HG03457 (cell line): ENCODE results near the gene MRPS26.
"Not testable (repeated sequence)": the region's sequence is repeated elsewhere in the genome, so short reads cannot be mapped to it uniquely, and the experiment has no call there.

ENCODE experiments used
- ATAC-seq: cut with Tn5 transposase; IDR thresholded peaks from one replicate; pipeline ENCODE4 v1.9.1; 2021; ENCODE audit warnings: moderate number of reproducible peaks; ENCODE audit not compliant: unreplicated experiment

Gene MRPS26

GRCh38 chr20:3072530-3073250 is 26.8 kb downstream of the MRPS26 start:
- no peak for ATAC-seq

DNA sequence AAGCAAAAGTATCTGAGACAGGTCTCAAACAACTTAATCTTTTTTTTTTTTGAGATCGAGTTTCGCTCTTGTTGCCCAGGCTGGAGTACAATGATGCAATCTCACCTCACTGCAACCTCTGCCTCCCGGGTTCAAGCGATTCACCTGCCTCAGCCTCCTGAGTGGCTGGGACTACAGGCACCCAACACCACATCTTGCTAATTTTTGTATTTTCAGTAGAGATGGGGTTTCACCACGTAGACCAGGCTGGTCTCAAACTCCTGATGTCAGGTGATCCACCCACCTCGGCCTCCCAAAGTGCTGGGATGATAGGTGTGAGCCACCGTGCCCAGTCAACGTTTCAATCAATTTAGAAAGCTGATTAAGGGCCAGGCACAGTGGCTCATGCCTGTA is 27.4 kb downstream of the MRPS26 start:
- not testable (repeated sequence) for ATAC-seq

DNA sequence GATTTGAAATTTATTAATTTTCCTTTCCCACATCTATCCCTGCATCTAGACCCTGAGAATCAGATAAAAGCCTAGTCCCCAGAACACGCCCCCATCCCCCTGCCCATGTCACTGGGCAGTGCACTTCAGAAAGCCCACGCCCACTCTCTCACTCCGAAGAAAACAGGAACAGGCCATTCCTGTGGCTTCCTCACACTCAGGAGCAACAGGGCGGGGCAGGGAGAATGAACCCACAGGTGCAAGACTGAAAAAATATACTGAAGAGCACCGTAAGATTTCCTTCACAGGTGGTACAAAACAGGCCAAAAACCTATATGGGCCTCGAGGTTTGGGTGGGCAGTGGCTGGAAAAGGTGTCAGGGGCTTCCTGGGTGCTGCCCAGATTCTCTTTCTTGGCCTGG is 29.0 kb downstream of the MRPS26 start:
- no peak for ATAC-seq

DNA sequence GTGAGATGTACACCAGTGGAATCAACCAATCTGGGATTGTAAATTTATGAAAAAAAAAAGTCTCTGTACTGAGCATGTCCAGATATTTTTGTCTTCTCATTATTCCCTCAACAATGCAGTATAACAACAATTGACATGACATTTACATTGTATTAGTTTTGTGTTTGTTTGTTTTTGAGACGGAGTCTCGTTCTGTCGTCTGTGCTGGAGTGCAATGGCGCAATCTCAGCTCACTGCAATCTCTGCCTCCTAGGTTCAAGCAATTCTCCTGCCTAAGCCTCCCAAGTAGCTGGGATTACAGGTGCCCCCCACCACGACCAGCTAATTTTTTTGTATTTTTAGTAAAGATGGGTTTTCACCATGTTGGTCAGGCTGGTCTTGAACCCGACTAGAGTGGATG is 29.5 kb downstream of the MRPS26 start:
- not testable (repeated sequence) for ATAC-seq

DNA sequence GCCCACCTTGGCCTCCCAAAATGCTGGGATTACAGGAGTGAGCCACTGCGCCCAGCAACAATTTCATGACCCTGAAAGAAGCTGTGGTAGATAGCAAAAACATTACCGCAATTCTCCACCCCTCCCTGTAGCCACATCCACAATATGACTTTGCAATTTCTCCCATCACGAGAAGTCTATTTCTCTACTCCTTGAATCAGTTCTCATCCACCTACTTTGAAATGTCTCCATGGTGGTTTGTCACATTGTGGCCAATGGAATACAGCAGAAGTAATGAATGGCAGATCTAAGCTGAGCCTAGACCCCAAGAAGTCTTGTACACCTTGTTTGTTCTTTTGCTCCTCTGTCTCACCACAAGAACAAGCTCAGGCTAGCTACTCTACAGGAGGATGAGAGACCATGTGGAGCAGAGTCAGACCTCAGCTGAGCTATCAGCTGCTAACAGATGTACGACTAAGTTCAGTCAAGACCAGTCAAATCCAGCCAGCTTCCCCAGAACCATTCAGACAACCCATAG is 31.8 kb downstream of the MRPS26 start:
- no peak for ATAC-seq

- ATAC-seq: no peak
Observed at GRCh38 chr20:3080939-3081388, 35.1 kb downstream of the MRPS26 start.

- no peak for ATAC-seq
Observed at GRCh38 chr20:3081641-3082040, 35.8 kb downstream of the MRPS26 start.

DNA sequence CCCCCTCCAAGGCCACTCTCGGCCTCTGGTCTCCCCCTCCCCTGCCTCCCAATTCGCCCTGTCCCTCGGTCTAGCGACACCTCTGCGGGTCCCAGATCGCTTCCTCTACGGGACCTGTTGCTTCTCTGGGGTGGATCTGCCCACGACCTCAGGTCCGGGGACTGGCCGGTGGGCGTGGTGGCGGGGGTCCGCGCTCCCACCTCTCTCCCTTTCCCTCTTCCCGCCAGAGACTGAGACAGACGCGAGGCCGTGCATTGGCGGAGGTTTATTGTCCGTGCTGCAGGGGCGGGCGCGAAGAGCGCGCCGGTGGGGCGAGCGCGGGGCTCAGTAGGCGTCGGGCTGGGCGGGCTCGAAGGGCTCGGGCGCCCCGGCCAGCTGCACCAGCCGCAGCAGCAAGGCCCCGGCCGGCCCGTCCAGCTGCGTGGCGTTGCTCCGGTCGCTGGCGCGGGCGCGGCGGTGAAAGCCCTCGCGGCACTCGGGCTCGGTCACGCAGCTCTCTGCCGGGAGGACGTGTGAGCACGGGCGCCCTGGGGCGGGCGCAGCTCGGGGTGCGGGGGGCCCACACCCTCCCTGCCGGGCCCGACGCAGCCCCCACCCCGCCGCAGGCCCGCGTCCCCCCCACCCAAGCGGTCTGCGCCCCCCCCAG is 36.6 kb downstream of the MRPS26 start:
- no peak for ATAC-seq

DNA sequence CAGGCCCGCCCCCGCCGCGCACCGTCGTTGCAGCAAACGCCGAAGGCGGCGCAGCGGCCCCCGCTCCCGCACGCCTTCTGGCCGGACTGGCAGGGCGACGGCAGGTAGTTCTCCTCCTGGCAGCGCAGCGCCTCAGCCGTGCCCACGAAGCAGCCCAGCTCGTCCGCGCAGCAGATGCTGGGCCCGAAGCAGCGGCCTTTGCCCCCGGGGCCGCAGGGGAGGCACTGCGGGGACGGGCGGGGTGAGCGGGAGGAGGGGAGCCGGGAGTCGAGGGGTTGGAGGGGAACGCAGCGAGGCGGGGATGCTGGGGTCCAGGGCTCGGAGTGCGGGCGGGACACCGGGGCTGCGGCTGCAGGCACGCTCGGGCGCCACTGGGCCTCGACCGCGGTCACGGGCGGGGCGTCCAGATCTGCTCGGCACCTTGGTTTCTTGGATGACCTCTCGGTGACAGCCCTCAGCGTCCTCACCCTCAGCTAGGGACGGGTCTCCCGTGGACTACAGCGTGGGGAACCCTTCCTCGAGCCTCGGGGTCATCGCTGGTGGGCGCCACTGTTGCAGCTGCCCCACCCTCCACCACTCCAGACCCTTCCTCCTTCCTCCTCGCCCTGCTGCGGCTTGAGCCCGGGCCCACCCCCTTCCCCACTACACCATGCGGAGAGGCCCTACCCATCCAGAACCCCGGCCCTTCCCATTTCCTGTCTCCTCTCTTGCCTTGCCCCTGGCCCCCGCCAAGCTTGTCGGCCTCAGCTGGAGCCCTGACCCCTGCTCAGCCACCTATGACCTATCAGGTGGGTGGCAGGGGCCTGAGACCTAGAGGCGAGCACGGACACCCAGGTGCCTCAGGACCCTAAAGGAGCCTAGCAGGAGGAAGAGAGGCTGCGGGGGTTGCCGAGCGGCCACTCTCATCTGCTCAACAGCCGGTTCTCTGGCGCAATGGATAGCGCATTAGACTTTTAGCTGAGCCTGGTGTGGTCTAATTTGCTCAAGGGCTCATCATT is 37.4 kb downstream of the MRPS26 start:
- no peak for ATAC-seq

- no peak for ATAC-seq
Observed at GRCh38 chr20:3084283-3084985, 38.6 kb downstream of the MRPS26 start, which contains the start of gene AVP. AVP (minus strand) TSS chr20:3084724; CDS start chr20:3084674, 50 bp downstream.

GRCh38 chr20:3084986-3085360 is 39.1 kb downstream of the MRPS26 start:
- no peak for ATAC-seq

DNA sequence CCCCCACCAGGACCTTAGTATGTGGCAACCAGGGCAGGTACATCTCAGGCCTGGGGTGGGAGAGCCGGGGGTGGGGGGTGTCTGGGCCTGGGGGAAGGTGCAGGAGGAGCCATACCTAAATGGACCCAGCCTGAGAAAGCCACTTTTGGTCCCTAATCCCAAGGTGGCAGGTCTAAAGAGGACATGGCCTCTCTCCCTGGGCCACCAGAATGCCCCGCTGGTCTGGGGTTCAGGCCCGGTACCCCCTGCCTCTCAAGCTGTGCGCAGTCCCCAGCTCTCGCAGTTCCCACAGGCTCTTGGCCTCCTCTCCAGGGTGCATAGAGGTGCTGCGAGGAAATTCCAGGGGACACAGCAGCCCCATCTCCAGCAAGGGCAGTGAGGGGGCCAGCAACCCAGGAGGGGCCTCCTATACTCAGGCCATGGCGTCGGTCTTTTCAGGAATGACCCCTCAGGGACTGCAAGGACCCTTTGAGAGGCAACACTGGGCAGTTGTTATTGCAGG is 39.8 kb downstream of the MRPS26 start:
- no peak for ATAC-seq

DNA sequence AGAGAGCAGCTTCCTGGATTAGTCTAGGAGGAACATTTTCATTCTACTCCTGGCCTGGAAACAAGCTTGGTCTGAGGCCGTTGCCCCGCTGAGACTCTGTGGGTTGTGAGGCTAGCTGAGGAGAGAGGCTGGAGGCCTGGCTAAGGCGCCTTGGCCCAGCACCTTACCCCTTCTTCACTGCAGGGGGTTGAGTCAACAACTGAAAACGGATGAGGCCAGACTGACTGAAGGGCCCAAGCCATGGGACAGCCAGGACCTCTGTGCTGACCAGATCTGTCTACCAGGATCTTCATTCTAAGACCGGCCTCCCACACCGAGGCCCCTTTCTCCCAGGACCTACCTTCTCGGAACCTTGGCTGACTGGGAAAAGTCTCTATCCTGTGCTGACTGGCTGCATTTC is 42.2 kb downstream of the MRPS26 start:
- ATAC-seq: no peak

DNA sequence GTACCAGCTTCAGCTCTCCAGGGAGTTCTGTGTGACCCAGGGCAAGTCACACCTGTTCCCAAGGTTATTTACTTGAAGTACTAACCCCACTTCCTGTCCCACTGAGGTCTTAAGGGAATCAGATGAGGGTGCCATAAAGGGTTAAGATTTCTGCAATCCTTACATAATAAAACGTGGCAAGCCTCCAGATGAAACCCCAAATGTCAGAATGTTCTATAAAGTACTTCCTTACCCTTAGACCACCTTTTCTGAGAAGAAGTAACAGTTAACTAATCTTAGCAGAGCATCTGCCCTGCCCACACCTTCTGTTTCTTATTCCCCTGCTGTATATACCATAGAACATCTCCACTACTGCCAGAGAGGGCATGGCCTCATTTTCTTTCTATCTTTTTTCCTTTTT is 44.7 kb downstream of the MRPS26 start:
- no peak for ATAC-seq

GRCh38 chr20:3092611-3093379 is 46.9 kb downstream of the MRPS26 start:
- no peak for ATAC-seq

DNA sequence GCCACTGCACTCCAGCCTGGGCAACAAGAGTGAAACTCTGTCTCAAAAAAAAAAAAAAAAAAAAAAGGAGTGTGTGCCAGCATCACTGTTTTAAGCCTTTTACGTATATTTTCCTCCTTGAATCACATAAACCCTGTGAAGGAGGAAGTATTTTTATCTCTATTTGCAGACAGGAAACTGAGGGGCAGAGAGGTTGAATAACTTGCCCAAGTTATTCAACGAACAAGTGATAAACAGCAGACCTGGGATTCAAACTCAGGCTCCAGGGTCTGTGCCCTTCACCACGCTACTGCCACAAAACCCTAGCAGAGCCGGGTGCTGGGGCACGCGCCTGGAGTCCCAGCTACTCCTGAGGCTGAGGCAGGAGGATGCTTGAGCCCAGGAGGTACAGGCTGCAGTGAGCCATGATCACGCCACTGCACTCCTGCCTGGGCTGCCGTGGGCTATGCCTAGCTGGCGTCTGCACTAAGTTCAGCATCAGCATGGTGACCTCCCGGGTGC is 48.1 kb downstream of the MRPS26 start:
- ATAC-seq: no peak

GRCh38 chr20:3094848-3095629 is 49.2 kb downstream of the MRPS26 start:
- no peak for ATAC-seq
